Spleen (tissue), 11 donors: ENCODE results near the gene UTS2. TPM values are rescaled to one million over a fixed set of nuclear protein-coding genes. Genes with fewer than 3 reads are reported as not detected.

Source experiments
- DNase-seq: peaks from one replicate; pipeline ENCODE4 v3.0.0-alpha.2; 2020
- H3K27ac ChIP-seq, 8 donors: fragments of 200-600 bp; sonication (generic) in 7 of 8; 1 replicate in 4 of 8; 2 replicates in 4 of 8; pipeline versions ENCODE4 v1.5.0 to v1.8.0; 2016 to 2021; ENCODE audit warnings: inconsistent platforms in 4 of 8, mild to moderate bottlenecking in 4 of 8, moderate library complexity in 1 of 8
- H3K27me3 ChIP-seq, 7 donors: fragments of 200-600 bp; sonication (generic) in 6 of 7; replicated peaks in 1 of 7; 1 replicate in 4 of 7; 2 replicates in 3 of 7; pipeline versions ENCODE4 v1.5.0 to v1.8.0; 2016 to 2021; ENCODE audit warnings: inconsistent platforms in 3 of 7, mild to moderate bottlenecking in 1 of 7
- H3K36me3 ChIP-seq, 6 donors: fragments of 200-600 bp; sonication (generic) in 5 of 6; 1 replicate in 4 of 6; 2 replicates in 2 of 6; pipeline versions ENCODE4 v1.5.0 to v1.8.0; 2016 to 2021; ENCODE audit warnings: inconsistent platforms in 2 of 6
- H3K4me1 ChIP-seq, 6 donors: fragments of 200-600 bp; sonication (generic) in 5 of 6; 1 replicate in 3 of 6; 2 replicates in 3 of 6; pipeline versions ENCODE4 v1.5.0 to v1.8.0; 2016 to 2021; ENCODE audit warnings: inconsistent platforms in 3 of 6
- H3K4me3 ChIP-seq, 8 donors: fragments of 200-600 bp; sonication (generic) in 7 of 8; 1 replicate in 4 of 8; 2 replicates in 4 of 8; pipeline versions ENCODE4 v1.5.0 to v1.8.0; 2016 to 2021; ENCODE audit warnings: inconsistent platforms in 4 of 8, mild to moderate bottlenecking in 4 of 8, moderate library complexity in 2 of 8
- H3K9me3 ChIP-seq, 8 donors: fragments of 200-600 bp; sonication (generic) in 7 of 8; 1 replicate in 4 of 8; 2 replicates in 4 of 8; pipeline versions ENCODE4 v1.5.0 to v1.8.0; 2016 to 2021; ENCODE audit warnings: inconsistent platforms in 4 of 8
- CTCF ChIP-seq, 11 experiments: fragments of 200-600 bp in 7 of 11; fragments of 450-650 bp in 4 of 11; sonication (generic) in 4 of 11; IDR thresholded peaks in 8 of 11; conservative IDR thresholded peaks in 3 of 11; 1 replicate in 7 of 11; 2 replicates in 4 of 11; pipeline versions ENCODE4 v1.4.0 to v1.8.0; 2016 to 2021; ENCODE audit warnings: antibody characterized with exemption in 11 of 11, inconsistent platforms in 4 of 11, mild to moderate bottlenecking in 1 of 11
- POLR2A ChIP-seq, 3 donors: fragments of 450-650 bp; IDR thresholded peaks; one replicate each; pipeline ENCODE4 v1.5.1; 2017; ENCODE audit warnings: antibody characterized with exemption in 3 of 3, mild to moderate bottlenecking in 1 of 3
- POLR2AphosphoS5 ChIP-seq, 3 donors: sonication (generic); formaldehyde crosslinking; IDR thresholded peaks; one replicate each; pipeline ENCODE4 v1.5.1; 2017; ENCODE audit warnings: antibody characterized with exemption in 3 of 3
- WGBS, 5 donors: extraction: QIAGEN DNeasy Blood & Tissue Kit in 3 of 5; methylation state at CpG; one replicate each; pipeline versions ENCODE4 v1.1.5 to v1.1.7; 2013 to 2018; 5-methylcytosine and 5-hydroxymethylcytosine counted together
- intact Hi-C: fragments of 100-400 bp; cut with DNase I; formaldehyde crosslinking; loops from one replicate; pipeline ENCODE4 v1.15.0; 2023; ENCODE audit warnings: low total_unique reads
- polyA plus RNA-seq, 3 donors: library from polyadenylated mRNA; stranded (reverse); fragments of 200-250 nt; gene quantifications; one replicate each; pipeline ENCODE4 v1.2.1, GENCODE V29; 2013
- total RNA-seq, 7 donors: library from RNA; depleted of rRNA in 3 of 7; stranded (reverse); fragments of >200 nt in 3 of 7; fragmentation: NEBNext Ultra II Directional in 4 of 7; extraction: Animal tissue kit (Norgen Biotek cat#: 25700) in 4 of 7; gene quantifications; one replicate each; pipeline versions ENCODE4 v1.1.0 to v1.2.1, GENCODE V29; 2016 to 2021
- donor health status: healthy with polysubstance abuse.
- donor health status: DM: no; HTN: no; CAD: no; lungs with moderate emphysema.
- donor health status: DM: no; HTN: no; CAD: no.
- donor health status: Bipolar disorder and iron deficiency.
- donor health status: healthy.
- donor health status: DM: no; HTN: no; CAD: no.
- donor health status: DM: yes; HTN: yes; CAD: no.

Gene UTS2
- total and polyA plus RNA-seq, 10 donors, result 0.45 to 5.3 (median 0.76) TPM; not detected in 3

DNA sequence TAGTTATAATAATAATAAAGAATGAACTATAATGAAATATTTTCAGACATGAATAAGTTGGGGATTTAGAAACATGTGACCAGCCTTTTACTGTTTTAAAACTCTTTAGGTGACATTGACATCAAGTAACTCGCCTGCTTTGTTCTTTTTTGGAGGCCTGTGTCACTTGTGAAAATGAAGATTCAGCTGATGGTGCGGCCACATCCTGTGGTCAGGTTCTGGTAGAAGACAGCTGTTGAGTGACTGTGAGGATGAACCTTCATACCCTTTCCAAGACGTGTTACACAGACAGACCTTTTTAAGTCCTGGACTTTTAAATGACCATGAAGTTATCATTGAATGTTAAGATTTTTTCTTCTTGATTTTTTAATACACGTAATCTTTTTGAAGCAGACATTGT lies 10.3 kb downstream of the UTS2 start:
- peaks cover 13 to 71% (median 39%) of the 10 kb centered on the region in 6 donors for H3K36me3 ChIP-seq
- peaks cover 5 to 29% (median 26%) of the 10 kb centered on the region in 8 donors for H3K9me3 ChIP-seq
- TF ChIP-seq POLR2AphosphoS5 (IDR thresholded peaks at IDR 0.05), result no peak
- TF ChIP-seq CTCF (IDR thresholded peaks at IDR 0.05 in 8 of 11, conservative IDR thresholded peaks at IDR 0.05 in 3 of 11), result no peak
- no peak for TF ChIP-seq POLR2A (IDR thresholded peaks at IDR 0.05)
- DNase-seq, result no peak
- intact Hi-C loops, result no loop called here
- H3K27ac ChIP-seq, result no peak overlapping the region
- H3K4me3 ChIP-seq, result no peak overlapping the region
- no peaks in the 10 kb centered on the region for H3K27me3 ChIP-seq
- WGBS, 5 donors, result 75 to 82% (median 80%) methylated on average over 4 of the region's 4 CpGs
- H3K4me1 ChIP-seq, result no peaks in the 10 kb centered on the region

DNA sequence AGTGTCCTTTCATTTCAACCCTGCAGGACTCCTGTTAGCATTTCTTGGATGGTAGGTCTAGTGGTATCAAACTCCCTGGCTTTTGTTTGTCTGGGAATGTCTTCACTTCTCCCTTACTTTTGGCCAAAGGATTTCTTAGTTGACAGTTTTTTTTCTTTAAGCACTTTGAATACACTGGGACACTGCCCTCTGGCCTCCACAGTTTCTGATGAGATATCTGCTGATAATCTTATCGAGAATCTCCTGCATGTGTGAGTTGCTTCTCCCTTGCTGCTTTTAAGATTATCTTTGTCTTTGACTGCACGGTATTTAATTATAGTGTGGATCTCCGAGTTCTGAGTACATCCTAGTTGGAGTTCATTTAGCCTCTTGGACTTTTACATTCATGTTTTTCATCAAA lies 13.3 kb downstream of the UTS2 start:
- intact Hi-C loops, result no loop called here
- TF ChIP-seq POLR2A (IDR thresholded peaks at IDR 0.05) (no peak), POLR2AphosphoS5 (IDR thresholded peaks at IDR 0.05) (no peak), CTCF (IDR thresholded peaks at IDR 0.05 in 8 of 11, conservative IDR thresholded peaks at IDR 0.05 in 3 of 11) (no peak)
- Histone ChIP-seq H3K27ac (no peak overlapping the region), H3K4me1 (no peaks in the 10 kb centered on the region), H3K4me3 (no peak overlapping the region), H3K9me3 (peaks cover 5 to 29% (median 26%) of the 10 kb centered on the region in 8 donors), H3K27me3 (no peaks in the 10 kb centered on the region), H3K36me3 (peaks cover 13 to 94% (median 57%) of the 10 kb centered on the region in 6 donors)
- WGBS, 5 donors, result 88 to 99% (median 94%) methylated on average over 3 of the region's 3 CpGs
- no peak for DNase-seq

- Histone ChIP-seq H3K4me3 (no peak overlapping the region), H3K27ac (no peak overlapping the region), H3K9me3 (peaks cover 5 to 29% (median 26%) of the 10 kb centered on the region in 8 donors), H3K36me3 (peaks cover 13 to 98% (median 56%) of the 10 kb centered on the region in 6 donors), H3K27me3 (no peaks in the 10 kb centered on the region), H3K4me1 (no peaks in the 10 kb centered on the region)
- WGBS, 5 donors, result 83 to 94% (median 92%) methylated on average over 2 of the region's 2 CpGs
- TF ChIP-seq CTCF (IDR thresholded peaks at IDR 0.05 in 8 of 11, conservative IDR thresholded peaks at IDR 0.05 in 3 of 11) (no peak), POLR2A (IDR thresholded peaks at IDR 0.05) (no peak), POLR2AphosphoS5 (IDR thresholded peaks at IDR 0.05) (no peak)
- DNase-seq, result no peak
- intact Hi-C loops, result no loop called here
These were observed 14.2 kb downstream of the UTS2 start for GRCh38 chr1:7838714-7839113.

GRCh38 chr1:7833035-7833434 lies 19.8 kb downstream of the UTS2 start:
- no peak for DNase-seq
- Histone ChIP-seq H3K4me3 (no peak overlapping the region), H3K27ac (no peak overlapping the region), H3K4me1 (peaks cover 0 to 23% (median 7%) of the 10 kb centered on the region in 6 donors), H3K9me3 (peaks cover 0 to 4% (median under 1%) of the 10 kb centered on the region in 8 donors), H3K27me3 (no peaks in the 10 kb centered on the region), H3K36me3 (peaks cover 0 to 52% (median 28%) of the 10 kb centered on the region in 6 donors)
- intact Hi-C loops, result no loop called here
- TF ChIP-seq POLR2A (IDR thresholded peaks at IDR 0.05), result no peak
- no peak for TF ChIP-seq CTCF (IDR thresholded peaks at IDR 0.05 in 8 of 11, conservative IDR thresholded peaks at IDR 0.05 in 3 of 11)
- TF ChIP-seq POLR2AphosphoS5 (IDR thresholded peaks at IDR 0.05), result no peak
